Mesenchymal stem cell (in vitro differentiated cells and primary cell): Measurements from ENCODE around the gene CUEDC1.
"Not testable (repeated sequence)": the region's sequence is repeated elsewhere in the genome, so short reads cannot be mapped to it uniquely, and the experiment has no call there.

Experiments
- DNase-seq: peaks from one replicate; pipeline ENCODE4 v3.0.0-alpha.2; 2013
- H2AFZ ChIP-seq: one replicate; pipeline ENCODE4 v1.6.1; 2013; ENCODE audit warnings: low read depth, mild to moderate bottlenecking, control low read depth, inconsistent platforms, low read length, moderate library complexity
- H2AK5ac ChIP-seq: 2 replicates; pipeline ENCODE4 v1.6.1; 2013; ENCODE audit warnings: low read length, moderate library complexity, mild to moderate bottlenecking, inconsistent platforms; ENCODE audit not compliant: severe bottlenecking
- H2BK120ac ChIP-seq: one replicate; pipeline ENCODE4 v1.6.1; 2013; ENCODE audit warnings: low read depth, mild to moderate bottlenecking, inconsistent platforms, low read length, moderate library complexity
- H2BK12ac ChIP-seq, 2 experiments: one replicate each; pipeline ENCODE4 v1.6.1; 2013; ENCODE audit warnings: inconsistent platforms in 2 of 2, low read length in 2 of 2, mild to moderate bottlenecking in 2 of 2, moderate library complexity in 2 of 2, control low read depth in 1 of 2
- H2BK15ac ChIP-seq: one replicate; pipeline ENCODE4 v1.6.1; 2013; ENCODE audit warnings: mild to moderate bottlenecking, low read depth, inconsistent platforms; ENCODE audit not compliant: poor library complexity, severe bottlenecking
- H2BK5ac ChIP-seq: 2 replicates; pipeline ENCODE4 v1.6.1; 2013; ENCODE audit warnings: low read depth, mild to moderate bottlenecking, low read length, control low read depth, inconsistent platforms; ENCODE audit not compliant: poor library complexity, severe bottlenecking
- H3K14ac ChIP-seq, 2 experiments: one replicate each; pipeline ENCODE4 v1.6.1; 2013; ENCODE audit warnings: inconsistent platforms in 2 of 2, low read length in 2 of 2, control low read depth in 1 of 2, mild to moderate bottlenecking in 1 of 2, moderate library complexity in 1 of 2
- H3K18ac ChIP-seq, 2 experiments: one replicate each; pipeline ENCODE4 v1.6.1; 2013; ENCODE audit warnings: inconsistent platforms in 2 of 2, low read length in 2 of 2, control low read depth in 1 of 2, low read depth in 1 of 2, mild to moderate bottlenecking in 1 of 2
- H3K23ac ChIP-seq, 2 experiments: one replicate each; pipeline ENCODE4 v1.6.1; 2013; ENCODE audit warnings: inconsistent platforms in 2 of 2, low read length in 2 of 2, mild to moderate bottlenecking in 2 of 2, moderate library complexity in 2 of 2, control low read depth in 1 of 2
- H3K27ac ChIP-seq: 2 replicates; pipeline ENCODE4 v1.5.1; 2013; ENCODE audit warnings: mild to moderate bottlenecking, moderate library complexity, low read length, control low read depth, inconsistent platforms; ENCODE audit not compliant: poor library complexity, severe bottlenecking
- H3K27me3 ChIP-seq, 2 experiments: 2 replicates each; pipeline versions ENCODE4 v1.6.1 to v1.7.0; 2013; ENCODE audit warnings: low read length in 2 of 2, mild to moderate bottlenecking in 2 of 2, moderate library complexity in 2 of 2, control low read depth in 1 of 2, inconsistent platforms in 1 of 2; ENCODE audit not compliant: control insufficient read depth in 1 of 2, insufficient read depth in 1 of 2
- H3K36me3 ChIP-seq, 2 experiments: 2 replicates each; pipeline versions ENCODE4 v1.6.1 to v1.7.0; 2013; ENCODE audit warnings: low read length in 2 of 2, control low read depth in 1 of 2, inconsistent platforms in 1 of 2, low read depth in 1 of 2, mild to moderate bottlenecking in 1 of 2; ENCODE audit not compliant: insufficient read depth in 2 of 2, control insufficient read depth in 1 of 2
- H3K4ac ChIP-seq, 2 experiments: one replicate each; pipeline ENCODE4 v1.6.1; 2013; ENCODE audit warnings: inconsistent platforms in 2 of 2, low read length in 2 of 2, mild to moderate bottlenecking in 2 of 2, moderate library complexity in 2 of 2, control low read depth in 1 of 2, low read depth in 1 of 2
- H3K4me1 ChIP-seq: 2 replicates; pipeline ENCODE4 v1.6.1; 2013; ENCODE audit warnings: low read depth, low read length, control low read depth; ENCODE audit not compliant: control insufficient read depth, insufficient read depth
- H3K4me2 ChIP-seq: 2 replicates; pipeline ENCODE4 v1.6.1; 2013; ENCODE audit warnings: low read length, mild to moderate bottlenecking, inconsistent platforms; ENCODE audit not compliant: poor library complexity, severe bottlenecking
- H3K4me3 ChIP-seq, 2 experiments: 2 replicates each; pipeline versions ENCODE4 v1.5.1 to v1.7.0; 2013; ENCODE audit warnings: low read length in 2 of 2, mild to moderate bottlenecking in 2 of 2, control low read depth in 1 of 2, low read depth in 1 of 2; ENCODE audit not compliant: insufficient read depth in 1 of 2
- H3K79me1 ChIP-seq: replicated peaks from 2 replicates; pipeline ENCODE4 v1.6.1; 2013; ENCODE audit warnings: mild to moderate bottlenecking, control low read depth, low read length, inconsistent platforms; ENCODE audit not compliant: poor library complexity, severe bottlenecking
- H3K9ac ChIP-seq: 2 replicates; pipeline ENCODE4 v1.7.0; 2013; ENCODE audit warnings: mild to moderate bottlenecking, low read length, moderate library complexity
- H3K9me3 ChIP-seq: 2 replicates; pipeline ENCODE4 v1.7.0; 2013; ENCODE audit warnings: mild to moderate bottlenecking, low read length; ENCODE audit not compliant: control insufficient read depth
- H4K8ac ChIP-seq: one replicate; pipeline ENCODE4 v1.6.1; 2013; ENCODE audit warnings: inconsistent platforms, mild to moderate bottlenecking, low read length, moderate library complexity
- H4K91ac ChIP-seq: one replicate; pipeline ENCODE4 v1.6.1; 2013; ENCODE audit warnings: mild to moderate bottlenecking, low read length, inconsistent platforms
- WGBS: methylation state at CpG from one replicate; pipeline ENCODE4 v1.1.7; 2013; ENCODE audit warnings: mixed read lengths; 5-methylcytosine and 5-hydroxymethylcytosine counted together

Gene CUEDC1

DNA sequence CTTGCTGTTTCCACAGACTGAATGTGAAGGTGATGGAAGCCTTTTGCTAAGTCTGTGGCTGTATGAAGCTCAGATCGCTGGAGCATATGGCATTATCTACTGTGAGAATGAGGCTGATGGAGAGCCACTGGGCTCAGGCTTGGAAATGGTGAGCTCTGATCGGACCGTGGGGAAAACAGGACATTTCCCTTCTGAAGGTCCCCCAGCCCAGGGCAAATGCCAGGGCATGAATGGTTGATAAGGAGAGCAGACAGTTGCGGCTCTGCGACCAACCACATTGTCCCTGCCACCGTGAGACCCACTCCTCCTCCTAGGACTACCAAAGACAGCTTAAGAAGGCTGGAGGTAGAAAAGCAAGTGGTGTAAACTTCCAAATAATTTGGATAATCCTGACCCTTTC lies 4.7 kb upstream of the CUEDC1 start:
- Histone ChIP-seq H2BK5ac (no peak overlapping the region), H3K4ac (no peak overlapping the region), H2BK120ac (no peak overlapping the region), H3K9me3 (no peaks in the 10 kb centered on the region), H3K23ac (no peak overlapping the region), H4K8ac (no peak overlapping the region), H3K27me3 (no peaks in the 10 kb centered on the region), H3K9ac (no peak overlapping the region), H2BK15ac (no peak overlapping the region), H3K14ac (no peak overlapping the region), H2AFZ (no peak overlapping the region), H3K4me2 (no peak overlapping the region), H3K36me3 (no peaks in the 10 kb centered on the region), H3K27ac (no peak overlapping the region), H3K18ac (no peak overlapping the region), H2AK5ac (no peak overlapping the region), H3K79me1 (peaks cover 5% of the 10 kb centered on the region), H3K4me1 (peaks cover 11% of the 10 kb centered on the region), H3K4me3 (no peak overlapping the region), H2BK12ac (no peak overlapping the region), H4K91ac (no peak overlapping the region)
- no peak for DNase-seq
- WGBS = 96% methylated on average over 5 of the region's 6 CpGs

DNA sequence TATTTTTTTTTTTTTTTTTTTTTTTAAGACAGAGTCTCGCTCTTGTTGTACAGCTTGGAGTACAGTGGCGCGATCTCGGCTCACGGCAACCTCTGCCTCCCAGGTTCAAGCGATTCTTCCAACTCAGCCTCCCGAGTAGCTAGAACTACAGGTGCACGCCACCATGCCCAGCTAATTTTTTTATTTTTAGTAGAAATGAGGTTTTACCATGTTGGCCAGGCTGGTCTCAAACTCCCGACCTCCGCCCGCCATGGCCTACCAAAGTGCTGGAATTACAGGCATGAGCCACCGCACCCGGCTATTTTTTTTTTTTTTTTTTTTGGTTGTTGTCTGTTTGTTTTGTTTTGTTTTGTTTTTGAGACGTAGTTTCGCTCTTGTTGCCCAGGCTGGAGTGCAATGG lies 3.2 kb upstream of the CUEDC1 start:
- not testable (repeated sequence) for H3K23ac ChIP-seq, H3K27me3 ChIP-seq, H2BK12ac ChIP-seq, H3K27ac ChIP-seq, DNase-seq, H3K4me3 ChIP-seq, H3K9ac ChIP-seq, H4K8ac ChIP-seq, H3K18ac ChIP-seq, H3K4ac ChIP-seq, H2BK15ac ChIP-seq, H3K36me3 ChIP-seq, H3K4me2 ChIP-seq, H2BK5ac ChIP-seq, H2AK5ac ChIP-seq, H3K9me3 ChIP-seq, H4K91ac ChIP-seq, H3K14ac ChIP-seq, H2AFZ ChIP-seq, H2BK120ac ChIP-seq, H3K79me1 ChIP-seq
- H3K4me1 ChIP-seq = peaks cover 17% of the 10 kb centered on the region
- 98% methylated on average over 13 of the region's 15 CpGs for WGBS

DNA sequence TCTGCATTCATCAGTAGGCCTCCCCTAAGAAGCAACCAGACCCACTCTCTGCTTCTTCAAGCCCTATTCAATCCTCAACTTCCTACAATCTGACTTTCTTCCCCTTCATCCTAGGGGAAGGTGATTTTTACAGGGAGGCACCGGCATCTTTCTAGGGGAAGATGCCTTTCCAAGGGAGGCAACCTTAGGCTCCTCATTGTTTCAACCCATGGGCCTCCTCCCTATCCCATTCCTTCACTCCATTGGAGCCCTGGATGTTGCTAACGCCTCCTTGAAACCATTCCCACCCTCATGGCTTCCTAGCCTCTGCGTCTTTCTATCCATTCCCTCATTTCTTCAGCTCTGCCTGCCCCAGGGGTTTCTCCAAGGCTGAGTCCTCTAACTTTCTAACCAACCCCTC lies 2.7 kb upstream of the CUEDC1 start:
- Histone ChIP-seq H3K36me3 (no peaks in the 10 kb centered on the region), H3K4me1 (peaks cover 21% of the 10 kb centered on the region), H3K79me1 (peaks cover 5% of the 10 kb centered on the region), H2AK5ac (peak overlapping the region; percentile 78), H3K9me3 (no peaks in the 10 kb centered on the region), H2AFZ (no peak overlapping the region), H4K8ac (no peak overlapping the region), H3K23ac (no peak overlapping the region), H3K4me2 (no peak overlapping the region), H2BK15ac (no peak overlapping the region), H3K9ac (no peak overlapping the region), H2BK120ac (no peak overlapping the region), H3K4me3 (no peak overlapping the region), H3K4ac (no peak overlapping the region), H2BK5ac (no peak overlapping the region), H3K14ac (no peak overlapping the region), H3K27me3 (no peaks in the 10 kb centered on the region), H3K18ac (no peak overlapping the region), H2BK12ac (peak overlapping the region in 1 of 2 experiments; percentile 73), H4K91ac (peak overlapping the region; percentile 29), H3K27ac (no peak overlapping the region)
- 98% methylated on average over 3 of the region's 3 CpGs for WGBS
- DNase-seq = no peak

DNA sequence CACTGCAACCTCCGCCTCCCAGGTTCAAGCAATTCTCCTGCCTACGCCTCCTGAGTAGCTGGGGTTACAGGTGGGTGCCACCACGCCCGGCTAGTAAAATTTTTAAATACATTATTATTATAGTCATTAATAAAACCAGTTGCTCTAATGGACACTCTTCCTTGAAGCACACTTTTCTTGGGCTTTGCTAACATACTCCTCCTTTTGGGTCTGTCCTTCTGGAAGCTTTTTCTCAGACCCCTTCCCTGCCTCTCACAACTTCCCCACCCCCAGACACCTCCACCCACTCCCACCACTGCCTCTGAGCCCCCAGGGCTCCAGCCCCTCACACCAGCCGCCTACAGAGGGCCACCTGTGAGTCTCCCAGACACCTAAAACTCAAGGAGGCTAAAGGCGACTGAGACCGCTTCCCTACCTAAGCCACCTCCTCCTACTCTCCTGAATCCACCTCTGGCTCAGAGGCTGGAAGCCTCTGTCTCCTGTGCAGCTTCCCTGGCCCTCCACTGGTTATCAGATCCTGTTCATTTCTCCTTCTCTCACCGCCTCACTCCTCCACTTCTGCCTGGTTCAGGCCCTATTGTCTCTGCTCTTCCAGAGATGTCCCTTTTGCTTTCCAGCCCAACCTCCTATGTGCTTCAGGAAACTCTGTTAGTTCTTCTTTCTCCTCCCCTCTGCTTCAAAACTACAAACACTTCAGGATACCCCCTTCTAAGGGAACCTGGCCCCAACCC lies 2.1 kb upstream of the CUEDC1 start:
- Histone ChIP-seq H3K4ac (no peak overlapping the region), H3K9me3 (no peaks in the 10 kb centered on the region), H3K23ac (no peak overlapping the region), H3K18ac (no peak overlapping the region), H2BK15ac (no peak overlapping the region), H2AFZ (no peak overlapping the region), H3K36me3 (no peaks in the 10 kb centered on the region), H2BK120ac (no peak overlapping the region), H2AK5ac (peak overlapping the region; percentile 39), H3K79me1 (peaks cover 5% of the 10 kb centered on the region), H3K4me3 (no peak overlapping the region), H3K4me1 (peaks cover 27% of the 10 kb centered on the region), H3K27me3 (no peaks in the 10 kb centered on the region), H2BK12ac (peak overlapping the region in 1 of 2 experiments; percentile 73), H3K9ac (no peak overlapping the region), H2BK5ac (no peak overlapping the region), H3K14ac (no peak overlapping the region), H4K91ac (peak overlapping the region; percentile 29), H4K8ac (no peak overlapping the region), H3K27ac (no peak overlapping the region), H3K4me2 (no peak overlapping the region)
- WGBS = 75% methylated on average over 4 of the region's 8 CpGs
- DNase-seq = no peak
